Activated CD8-positive, alpha-beta memory T cell treated with anti-CD3 and anti-CD28 coated beads for 36 hours (primary cell): ENCODE results near the gene FRK. TPM values are rescaled to one million over a fixed set of nuclear protein-coding genes. Genes with fewer than 3 reads are reported as not detected.

Source experiments
- CTCF ChIA-PET: fragments of 350-600 bp; sonication (Branson Sonifier 250); formaldehyde crosslinking; loops from one replicate; lab custom pipeline; 2021; ENCODE audit warnings: antibody characterized with exemption; lab: Charles Lee
- POLR2A ChIA-PET: fragments of 350-600 bp; sonication (Branson Sonifier 250); formaldehyde crosslinking; loops from one replicate; lab custom pipeline; 2021; ENCODE audit warnings: antibody characterized with exemption; lab: Charles Lee
- total RNA-seq, 2 experiments: library from RNA; stranded (reverse); gene quantifications; one replicate each; pipeline ENCODE4 v1.2.3, GENCODE V29; 2021

FRK gene
- total RNA-seq, 2 experiments from 2014 or later = 0.04 to 0.06 TPM

DNA sequence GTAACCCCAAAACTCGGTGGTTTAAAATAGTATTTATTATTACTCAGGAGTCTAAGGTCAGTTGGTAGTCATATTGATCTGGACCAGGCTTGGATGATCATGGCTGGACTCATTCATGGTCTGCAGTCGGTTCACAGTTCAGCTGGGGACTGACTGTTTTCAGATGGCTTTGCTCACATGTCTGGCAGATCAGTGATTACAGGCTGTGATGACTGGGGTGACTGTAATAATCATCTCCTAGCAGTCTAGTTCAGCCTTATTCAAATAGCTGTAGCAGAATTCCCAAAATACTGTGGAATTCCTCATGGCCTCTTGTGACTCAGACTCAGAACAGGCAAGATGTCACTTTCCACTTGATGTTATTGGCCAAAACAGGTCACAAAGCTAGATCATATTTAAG lies 23.6 kb upstream of the FRK start:
- ChIA-PET CTCF (no interaction called here), POLR2A (no interaction called here)

DNA sequence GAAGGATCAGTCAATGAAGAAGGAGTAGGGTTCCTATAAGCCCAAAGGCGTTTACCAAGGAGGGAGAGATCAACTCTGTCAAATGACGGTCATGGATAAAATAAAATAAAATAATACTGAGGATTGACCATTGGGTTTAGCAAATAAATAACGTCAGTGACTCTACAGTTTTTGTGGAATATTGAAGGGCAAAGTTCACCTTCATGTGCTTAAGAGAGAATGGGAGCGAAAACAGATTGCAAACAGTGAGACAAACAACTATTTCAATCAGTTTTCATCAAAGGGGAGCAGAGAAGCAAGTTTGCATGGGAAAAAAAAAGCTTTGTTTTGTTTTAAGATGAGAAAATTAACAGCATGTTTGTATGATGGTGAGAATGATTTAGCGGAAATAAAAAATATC lies 22.4 kb upstream of the FRK start:
- POLR2A ChIA-PET = no interaction called here
- CTCF ChIA-PET = interaction anchor here (1.1 kb wide), 1 partner anchor 72 kb away, joined by 3 read pairs; no protein-coding TSS in a partner anchor

DNA sequence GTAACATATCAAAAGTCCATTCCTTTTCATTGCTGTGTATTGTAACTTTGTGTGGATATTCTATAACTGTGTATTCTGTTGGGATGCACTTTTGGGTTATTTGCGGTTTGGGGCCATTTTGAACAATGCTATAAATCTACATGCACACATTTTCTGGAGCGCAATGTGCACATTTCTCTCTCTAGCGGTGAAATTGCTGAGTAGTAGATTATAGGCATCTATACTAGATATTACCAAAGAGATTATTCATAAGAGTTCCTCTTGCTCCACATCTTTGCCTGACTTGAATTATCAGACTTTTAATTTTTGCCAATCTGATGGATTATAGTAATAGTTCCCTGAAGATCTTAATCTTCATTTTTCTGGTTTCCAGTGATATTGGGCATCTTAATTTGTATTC lies 18.3 kb upstream of the FRK start:
- ChIA-PET POLR2A (no interaction called here), CTCF (no interaction called here)

DNA sequence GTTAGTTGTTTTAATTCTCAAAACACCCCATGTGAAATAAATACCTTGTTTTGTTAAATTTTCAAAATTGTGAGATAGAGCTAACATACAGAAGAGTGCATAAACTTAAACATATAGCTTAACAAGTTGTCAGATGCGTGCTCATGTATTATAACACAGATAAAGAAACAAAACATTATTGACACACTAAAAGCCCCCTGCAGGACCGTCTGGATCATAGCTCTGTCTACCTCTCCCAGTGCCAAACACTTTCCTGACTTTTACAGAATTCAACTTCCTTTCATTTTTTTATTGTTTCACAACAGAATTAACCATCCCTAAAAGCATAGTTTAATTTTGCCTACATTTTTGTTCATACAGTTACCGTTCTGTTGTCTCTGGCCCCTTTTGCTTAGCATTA lies 17.8 kb upstream of the FRK start:
- ChIA-PET POLR2A (no interaction called here), CTCF (no interaction called here)

DNA sequence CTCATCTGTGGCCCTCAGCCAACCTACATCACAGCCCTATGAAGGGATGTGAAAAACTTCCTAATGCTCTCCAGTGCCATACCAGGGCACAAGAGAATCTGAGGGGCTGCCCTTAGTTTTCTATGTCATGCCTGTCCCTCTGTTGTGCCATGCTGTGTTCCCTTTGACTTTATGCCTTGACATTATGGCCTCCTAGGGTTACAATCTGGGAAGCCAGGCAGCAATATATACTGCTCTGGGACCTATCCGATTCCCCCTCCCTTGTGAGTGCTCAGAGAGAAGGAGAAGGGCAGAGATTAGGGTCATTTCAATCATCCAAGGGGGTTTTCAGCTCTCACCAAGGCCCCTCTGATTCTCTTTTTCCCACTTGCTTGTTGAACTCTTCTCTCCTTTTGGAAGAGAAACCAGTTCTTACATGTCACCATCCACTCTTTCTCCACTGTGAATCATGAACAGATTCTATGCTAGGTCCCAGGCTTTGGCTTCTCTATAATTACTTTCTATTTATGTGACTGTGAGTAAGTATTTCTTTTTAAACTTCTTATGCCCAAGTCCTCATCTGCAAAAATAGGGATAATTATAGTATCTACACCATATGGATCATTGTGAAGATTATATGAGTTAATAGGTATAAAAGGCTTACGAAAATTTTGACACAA lies 14.2 kb upstream of the FRK start:
- ChIA-PET CTCF (no interaction called here), POLR2A (no interaction called here)

DNA sequence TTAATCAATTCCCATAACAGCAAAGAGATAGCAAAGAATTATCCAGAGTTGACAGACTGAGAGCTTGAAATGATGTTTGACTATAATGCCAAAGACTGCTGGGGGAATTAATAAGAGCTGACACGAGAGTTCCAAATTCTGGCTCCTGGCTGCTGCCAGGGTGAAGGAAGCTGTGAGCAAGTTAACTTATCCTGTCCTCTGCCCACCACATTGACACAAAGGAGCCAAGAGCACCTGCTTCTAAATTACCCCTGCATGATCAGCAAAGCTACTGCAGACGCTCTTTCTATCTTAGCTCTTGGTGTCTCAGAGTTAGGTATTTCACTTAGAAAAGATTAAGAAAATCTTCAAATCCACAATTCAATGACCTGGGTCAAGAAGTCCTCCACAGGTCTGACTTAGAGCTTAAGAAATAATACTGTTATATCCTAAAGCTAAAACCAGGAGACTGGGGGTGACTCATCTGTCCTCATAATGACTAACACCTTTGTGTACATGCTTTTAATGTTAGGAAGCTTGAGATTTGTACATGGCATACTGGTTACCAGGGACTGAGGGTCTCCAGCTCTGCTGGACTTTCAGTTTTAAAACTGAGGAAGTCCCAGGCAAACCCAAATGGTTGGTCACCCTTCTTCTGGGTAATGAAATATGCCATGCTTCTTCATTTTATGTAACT lies 13.2 kb upstream of the FRK start:
- ChIA-PET POLR2A (no interaction called here), CTCF (no interaction called here)

DNA sequence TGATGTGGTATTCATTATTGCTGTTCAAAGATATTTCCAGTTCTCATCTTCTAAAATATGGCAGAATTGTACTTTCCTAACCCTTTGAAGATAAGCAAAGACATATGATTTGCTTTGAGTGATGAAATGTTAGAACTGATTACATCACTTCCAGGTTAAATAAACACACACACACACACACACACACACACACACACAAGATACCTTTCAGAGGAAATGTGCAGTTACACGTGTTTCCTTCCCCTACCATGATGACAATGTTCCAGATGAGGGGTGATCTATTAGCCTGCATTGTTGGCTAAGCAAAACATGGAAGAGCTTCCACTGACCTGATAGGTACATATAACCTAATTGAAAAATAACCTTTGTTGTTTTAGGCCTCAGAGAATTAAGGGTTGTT lies 11.7 kb upstream of the FRK start:
- ChIA-PET POLR2A (no interaction called here), CTCF (no interaction called here)

DNA sequence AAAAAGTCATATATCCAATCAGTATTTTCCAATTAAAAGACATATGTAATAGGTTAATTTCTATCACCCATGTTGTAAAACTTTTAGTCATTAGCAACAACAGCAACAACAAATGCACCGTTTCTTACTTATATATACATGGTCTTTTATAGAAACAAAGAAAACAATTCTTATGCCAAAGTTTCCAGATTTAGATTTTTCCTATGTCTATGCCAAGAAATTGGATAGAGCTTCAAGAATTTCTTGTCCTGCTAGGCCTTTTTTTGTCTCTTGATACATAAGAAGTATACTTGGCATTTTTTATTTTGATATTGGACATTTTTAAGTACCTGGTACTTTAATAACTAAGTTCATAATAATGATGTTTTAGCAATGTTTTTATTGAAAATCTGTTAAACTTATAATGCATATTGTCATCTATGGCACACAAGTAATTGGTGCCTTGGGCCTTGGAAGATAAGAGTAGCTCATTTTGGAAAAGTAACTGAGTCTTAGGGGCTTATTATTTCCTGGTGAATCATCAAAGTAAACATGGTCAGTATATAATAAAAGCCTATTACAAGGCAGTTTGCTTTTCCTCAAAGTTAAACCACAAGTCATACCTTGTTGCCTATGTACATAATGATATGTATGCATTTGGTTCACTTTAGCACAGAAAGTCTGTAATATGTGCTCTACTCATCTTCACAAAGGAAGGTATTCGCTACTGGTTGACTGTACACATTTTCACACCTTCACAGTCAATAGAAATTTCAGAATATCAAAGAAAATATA lies 10.1 kb upstream of the FRK start:
- CTCF ChIA-PET = no interaction called here
- POLR2A ChIA-PET = no interaction called here

DNA sequence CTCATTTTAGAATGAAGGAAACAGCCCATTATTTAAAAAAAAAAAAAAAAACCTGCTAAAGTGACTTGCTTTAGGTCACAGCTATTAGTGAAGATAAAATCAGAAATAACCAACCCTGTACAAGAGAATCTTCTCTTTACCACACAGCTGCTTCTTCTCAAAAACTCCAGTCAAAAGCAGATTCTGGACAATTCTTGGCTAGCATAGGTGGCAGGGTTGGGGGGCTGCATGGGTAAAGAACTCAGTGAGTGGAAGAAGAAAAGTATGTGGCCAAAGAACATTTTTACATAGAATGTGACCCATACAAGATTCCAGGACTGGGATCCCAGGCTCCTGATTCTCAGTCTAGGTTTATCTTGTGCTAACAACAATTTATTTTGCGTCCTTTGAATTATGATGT lies 9.4 kb upstream of the FRK start:
- CTCF ChIA-PET = no interaction called here
- POLR2A ChIA-PET = no interaction called here

DNA sequence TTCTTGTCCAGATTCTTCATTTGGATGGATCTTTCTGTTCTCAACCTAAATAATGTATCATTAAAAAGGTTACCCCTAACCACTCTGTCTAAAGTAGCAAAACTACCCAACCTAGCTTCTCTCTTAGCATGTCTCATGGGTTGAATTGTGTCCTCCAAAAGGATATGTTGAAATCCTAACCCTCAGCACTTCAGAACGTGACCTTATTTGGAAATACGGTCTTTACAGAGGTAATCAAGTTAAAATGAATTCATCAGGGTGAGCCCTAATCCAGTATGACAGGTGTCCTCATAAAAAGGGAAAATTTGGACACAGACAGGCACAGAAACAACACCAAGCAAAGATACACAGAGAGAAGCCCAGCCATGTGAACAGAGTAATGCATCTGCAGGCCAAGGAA lies 6.1 kb upstream of the FRK start:
- ChIA-PET POLR2A (no interaction called here), CTCF (no interaction called here)

DNA sequence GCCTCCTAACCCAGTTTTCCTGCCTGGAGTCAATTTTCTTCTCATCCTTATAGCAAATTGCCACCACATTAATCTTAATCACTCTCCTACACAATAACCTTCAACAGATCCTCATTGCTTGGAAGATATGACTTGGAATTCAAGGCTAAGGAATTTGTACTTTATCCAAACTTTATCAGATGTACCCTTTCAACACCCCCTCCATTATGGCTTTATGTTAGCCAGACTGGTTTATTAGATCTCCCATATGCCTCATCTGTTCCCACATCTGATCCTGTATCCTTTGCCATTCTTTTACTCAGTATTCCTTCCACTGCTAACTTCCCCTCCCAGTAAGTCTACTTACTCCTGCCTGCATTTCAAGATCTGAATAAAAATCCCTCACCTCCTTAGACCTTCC lies 4.0 kb upstream of the FRK start:
- ChIA-PET CTCF (no interaction called here), POLR2A (no interaction called here)

DNA sequence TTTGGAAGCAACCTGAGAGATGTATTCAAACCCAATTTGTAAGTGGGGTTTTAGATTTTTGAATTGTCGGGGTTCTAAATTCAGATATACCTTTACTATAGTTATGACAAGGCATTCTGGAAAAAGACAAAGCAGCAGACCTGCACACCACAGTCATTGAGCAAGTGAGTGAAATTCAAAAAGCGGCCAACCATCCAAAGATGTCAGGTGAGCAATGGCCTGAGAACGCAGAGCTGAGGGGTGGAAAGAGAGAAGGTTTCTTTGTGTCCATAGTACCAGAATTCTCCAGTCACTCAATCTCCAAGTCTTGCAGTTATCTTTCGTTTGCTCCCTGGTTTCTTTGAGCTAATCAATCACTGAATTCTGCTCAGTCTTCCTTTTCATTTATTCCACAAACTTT lies 1.8 kb upstream of the FRK start:
- ChIA-PET CTCF (no interaction called here), POLR2A (no interaction called here)

DNA sequence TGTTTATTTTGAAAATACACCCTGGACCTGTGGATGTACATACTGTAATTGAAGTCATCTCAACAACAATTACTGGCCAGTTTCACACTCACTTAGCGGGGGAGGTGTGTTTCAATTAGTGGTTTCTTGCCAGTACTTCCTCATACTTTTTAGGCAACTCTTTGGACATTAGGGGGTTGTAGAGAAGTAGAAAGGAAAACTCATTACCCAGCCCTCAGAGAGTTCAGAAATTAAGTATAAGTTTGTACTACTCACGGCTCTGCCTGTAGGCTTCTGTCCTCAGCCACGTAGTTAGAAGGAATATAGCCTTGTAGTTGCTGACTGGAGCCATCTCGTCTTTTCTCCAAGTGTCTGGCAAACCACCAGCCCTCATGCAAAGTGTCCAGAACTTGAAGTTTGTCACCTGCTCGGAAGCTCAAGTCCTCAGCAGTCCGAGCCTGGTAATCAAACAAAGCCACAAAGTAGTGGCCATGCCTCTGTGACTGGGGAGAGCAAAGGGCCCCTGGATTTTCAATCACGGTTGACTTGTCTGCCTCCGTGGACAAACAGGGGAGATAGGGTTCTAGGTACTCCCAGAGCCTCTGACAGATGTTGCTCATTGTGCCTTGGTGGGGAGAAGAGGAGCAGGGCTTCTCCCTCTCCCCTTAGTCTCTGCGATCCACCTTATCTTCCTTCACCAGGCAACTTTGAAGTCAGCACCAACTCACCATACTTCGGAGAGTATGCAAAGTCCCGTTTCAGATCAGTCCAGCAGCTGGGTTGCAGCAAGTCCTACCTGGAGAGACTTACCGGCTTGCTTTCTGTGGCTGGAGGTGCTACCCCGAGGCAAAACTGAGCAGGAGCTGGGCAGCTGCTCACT lies 749 bp downstream of the FRK start:
- ChIA-PET CTCF (no interaction called here), POLR2A (no interaction called here)

DNA sequence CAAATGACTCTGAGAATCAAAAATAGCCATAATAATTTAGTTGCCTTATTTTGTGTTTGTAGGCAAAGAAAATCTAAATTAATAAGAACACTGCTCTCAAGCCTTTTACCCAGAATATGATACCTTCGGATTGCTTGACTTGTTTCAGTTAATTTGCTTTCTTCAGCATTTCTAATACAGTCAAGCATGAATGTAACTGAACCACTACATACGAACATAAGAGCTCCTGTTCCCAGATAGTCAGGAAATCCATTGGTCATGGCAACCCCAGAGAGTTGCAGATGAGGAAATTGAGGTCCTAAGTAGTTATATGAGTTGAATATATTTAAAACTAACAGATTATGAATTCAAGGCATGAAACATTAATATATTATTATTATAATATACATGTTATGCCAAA lies 2.9 kb downstream of the FRK start:
- CTCF ChIA-PET = no interaction called here
- POLR2A ChIA-PET = no interaction called here

DNA sequence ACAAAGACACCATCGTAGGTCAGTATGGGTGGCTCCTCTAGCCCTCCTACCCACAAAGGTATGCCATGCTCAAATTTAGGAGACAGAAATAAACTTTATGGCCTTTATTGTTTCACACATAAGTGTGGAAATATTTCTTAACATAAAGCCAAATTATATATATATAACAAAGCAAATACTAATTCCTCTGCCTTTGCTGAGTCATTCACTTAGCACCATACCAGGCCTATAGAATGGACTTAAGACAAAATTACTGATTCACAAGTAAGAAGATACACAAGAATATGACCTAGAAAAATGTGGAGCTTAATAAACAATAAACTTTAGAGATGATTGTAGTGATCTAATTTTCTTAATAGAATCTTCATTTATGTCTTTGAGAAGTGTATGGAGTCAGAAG lies 5.2 kb downstream of the FRK start:
- ChIA-PET CTCF (no interaction called here), POLR2A (no interaction called here)

DNA sequence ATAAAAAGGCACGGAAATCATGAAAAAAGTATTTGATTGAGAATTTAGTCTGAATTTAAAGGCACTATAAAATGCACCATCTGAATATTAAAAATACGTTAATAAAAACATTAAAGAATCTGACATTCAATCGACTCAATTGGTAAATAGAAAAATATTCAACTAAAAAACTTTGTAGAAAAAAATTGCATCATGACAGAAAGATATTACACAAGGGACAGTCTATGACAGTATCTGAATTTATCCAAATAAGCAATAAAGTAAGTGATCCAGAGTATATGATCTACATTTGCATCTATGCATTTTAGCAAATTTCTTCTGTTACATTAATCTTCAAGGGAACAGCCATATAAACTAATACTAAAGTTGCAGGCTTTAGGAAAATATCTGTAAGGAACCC lies 9.4 kb downstream of the FRK start:
- CTCF ChIA-PET = no interaction called here
- POLR2A ChIA-PET = no interaction called here

DNA sequence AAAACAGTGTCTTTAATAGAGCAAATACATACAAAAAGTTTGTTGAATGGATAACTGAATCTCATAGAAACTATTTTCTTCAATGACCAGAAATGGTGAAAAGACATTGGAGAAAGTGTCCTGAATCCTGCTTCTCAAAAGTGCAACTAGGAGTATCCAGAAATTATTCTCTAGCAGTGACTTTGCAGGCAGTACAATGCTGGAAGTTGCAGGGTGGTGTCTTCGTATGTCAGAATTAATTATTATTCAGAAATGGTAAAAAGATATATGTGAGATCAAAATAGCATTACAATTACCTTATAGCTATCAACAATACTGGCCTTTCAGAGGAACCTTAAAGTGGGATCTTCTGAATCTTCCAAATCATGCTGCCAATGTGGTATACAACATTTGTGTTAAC lies 10.0 kb downstream of the FRK start:
- POLR2A ChIA-PET = no interaction called here
- CTCF ChIA-PET = no interaction called here

DNA sequence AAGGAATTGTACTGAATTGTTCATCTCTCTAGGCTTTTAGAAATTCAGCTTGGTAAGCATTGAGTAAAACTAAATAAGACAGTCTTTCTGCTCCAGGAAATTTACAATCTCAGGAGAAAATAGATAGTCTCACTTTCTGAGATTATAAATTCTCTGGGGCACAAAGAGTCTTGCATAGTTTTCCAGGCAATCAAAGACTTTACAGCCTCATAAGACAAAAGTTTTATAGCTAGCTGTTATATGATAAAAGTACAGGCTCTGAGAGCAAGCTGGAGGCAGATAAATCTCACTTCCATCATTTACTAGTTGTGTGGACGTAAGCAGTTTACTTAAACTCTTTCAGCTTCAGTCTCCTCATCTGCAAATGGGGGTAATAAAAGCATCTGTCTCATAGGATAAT lies 11.4 kb downstream of the FRK start:
- CTCF ChIA-PET = no interaction called here
- POLR2A ChIA-PET = no interaction called here

DNA sequence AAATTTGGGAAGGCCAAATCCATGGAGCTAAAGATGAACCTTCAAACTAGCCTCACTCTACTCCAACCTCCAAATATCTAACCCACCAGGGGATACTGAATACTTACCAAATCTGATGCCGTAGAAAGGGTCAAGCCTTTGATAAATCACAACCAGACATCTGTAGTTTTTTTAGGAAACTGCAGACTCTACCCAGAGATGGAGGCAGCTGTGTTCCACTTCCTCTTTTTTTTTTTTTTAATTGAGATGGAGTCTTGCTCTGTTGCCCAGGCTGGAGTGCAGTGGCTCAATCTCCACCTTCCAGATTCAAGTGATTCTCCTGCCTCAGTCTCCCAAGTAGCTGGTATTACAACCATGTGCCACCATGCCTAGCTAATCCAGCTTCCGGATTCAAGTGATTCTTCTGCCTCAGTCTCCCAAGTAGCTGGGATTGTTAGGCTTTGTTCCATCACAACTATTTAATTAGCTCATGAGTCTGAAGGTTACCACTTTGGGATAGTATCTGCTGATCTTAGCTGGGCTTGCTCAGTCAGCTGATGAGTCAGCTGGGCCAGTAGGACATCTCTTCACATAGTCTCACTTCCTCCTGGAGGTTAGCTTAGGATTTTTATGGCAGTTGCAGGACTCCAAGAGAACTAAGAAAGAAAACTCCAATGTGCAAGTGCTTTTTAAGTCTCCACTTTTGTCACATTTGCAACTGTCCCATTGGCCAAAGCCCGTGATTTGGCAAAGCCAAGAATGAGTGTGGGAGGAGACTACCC lies 13.3 kb downstream of the FRK start:
- POLR2A ChIA-PET = no interaction called here
- CTCF ChIA-PET = no interaction called here
